ENCODE results near the gene DMRTB1. TPM values are rescaled to one million over a fixed set of nuclear protein-coding genes. Genes with fewer than 3 reads are reported as not detected.

DMRTB1 gene
- total RNA-seq, 1 experiment from 2014 or later: not detected

- intact Hi-C loops (cut with micrococcal nuclease; ENCODE audit: unreplicated experiment): no loop called here
- in situ Hi-C loops (cut with HindIII; ENCODE audit: low pct_unique_long_range_greater_than_20kb, low sequenced_read_pairs): no loop called here
- ChIA-PET POLR2A (no interaction called here), CTCF (no interaction called here)
- no peak overlapping the region for H3K27ac ChIP-seq (ENCODE audit: low read length)
- no peak overlapping the region for H3K4me3 ChIP-seq (ENCODE audit: low read depth in 2 of 2, low read length in 2 of 2)
- no peaks in the 10 kb centered on the region for H3K4me1 ChIP-seq (ENCODE audit: control insufficient read depth, insufficient read depth, low read length)
- ATAC-seq: no peak
- no peaks in the 10 kb centered on the region for H3K27me3 ChIP-seq (ENCODE audit: control insufficient read depth, insufficient read depth, low read length)
- H3K9me3 ChIP-seq (ENCODE audit: control insufficient read depth, insufficient read depth, low read depth, low read length): no peaks in the 10 kb centered on the region
- H3K36me3 ChIP-seq (ENCODE audit: control insufficient read depth, insufficient read depth, low read length): no peaks in the 10 kb centered on the region
- DNase-seq (ENCODE audit: low read depth, low spot score): no peak
- no TSS peak for BruUV-seq (replicated peaks)
- no peak for TF ChIP-seq TCF7L2 (IDR thresholded peaks at IDR 0.05; ENCODE audit: low read depth, low read length)
- TF ChIP-seq, protein P1, sequence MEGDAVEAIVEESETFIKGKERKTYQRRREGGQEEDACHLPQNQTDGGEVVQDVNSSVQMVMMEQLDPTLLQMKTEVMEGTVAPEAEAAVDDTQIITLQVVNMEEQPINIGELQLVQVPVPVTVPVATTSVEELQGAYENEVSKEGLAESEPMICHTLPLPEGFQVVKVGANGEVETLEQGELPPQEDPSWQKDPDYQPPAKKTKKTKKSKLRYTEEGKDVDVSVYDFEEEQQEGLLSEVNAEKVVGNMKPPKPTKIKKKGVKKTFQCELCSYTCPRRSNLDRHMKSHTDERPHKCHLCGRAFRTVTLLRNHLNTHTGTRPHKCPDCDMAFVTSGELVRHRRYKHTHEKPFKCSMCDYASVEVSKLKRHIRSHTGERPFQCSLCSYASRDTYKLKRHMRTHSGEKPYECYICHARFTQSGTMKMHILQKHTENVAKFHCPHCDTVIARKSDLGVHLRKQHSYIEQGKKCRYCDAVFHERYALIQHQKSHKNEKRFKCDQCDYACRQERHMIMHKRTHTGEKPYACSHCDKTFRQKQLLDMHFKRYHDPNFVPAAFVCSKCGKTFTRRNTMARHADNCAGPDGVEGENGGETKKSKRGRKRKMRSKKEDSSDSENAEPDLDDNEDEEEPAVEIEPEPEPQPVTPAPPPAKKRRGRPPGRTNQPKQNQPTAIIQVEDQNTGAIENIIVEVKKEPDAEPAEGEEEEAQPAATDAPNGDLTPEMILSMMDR (IDR thresholded peaks at IDR 0.05): no peak
Observed at GRCh38 chr1:53503433-53504217, 44.4 kb downstream of the DMRTB1 start.

DNA sequence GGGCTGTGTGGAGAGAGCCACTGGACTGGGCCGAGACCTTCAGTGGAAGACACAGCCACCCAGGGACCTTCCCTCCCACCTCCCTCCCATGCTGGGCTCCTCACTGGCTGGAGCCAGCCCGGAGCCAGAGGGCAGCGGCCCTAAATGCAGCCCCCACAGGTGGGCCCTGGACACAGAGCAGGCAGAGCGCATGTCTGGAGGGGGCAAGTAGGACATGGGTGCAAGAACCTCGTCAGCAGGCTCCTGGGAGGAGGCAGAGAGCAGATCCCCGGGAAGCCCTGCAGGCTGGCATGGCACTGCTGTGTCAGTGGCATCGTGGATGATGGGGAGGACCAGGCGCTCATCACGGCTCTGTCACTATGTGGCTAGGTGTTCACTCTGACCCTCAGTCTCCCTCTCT lies 45.7 kb downstream of the DMRTB1 start:
- ATAC-seq (0 out of 2 replicates have a peak, but pooled peaks have one; percentile 3), DNase-seq (ENCODE audit: low read depth, low spot score) (no peak)
- Histone ChIP-seq H3K4me1 (ENCODE audit: control insufficient read depth, insufficient read depth, low read length) (no peaks in the 10 kb centered on the region), H3K9me3 (ENCODE audit: control insufficient read depth, insufficient read depth, low read depth, low read length) (no peaks in the 10 kb centered on the region), H3K4me3 (ENCODE audit: low read depth in 2 of 2, low read length in 2 of 2) (no peak overlapping the region), H3K27ac (ENCODE audit: low read length) (no peak overlapping the region), H3K27me3 (ENCODE audit: control insufficient read depth, insufficient read depth, low read length) (no peaks in the 10 kb centered on the region), H3K36me3 (ENCODE audit: control insufficient read depth, insufficient read depth, low read length) (no peaks in the 10 kb centered on the region)
- ChIA-PET CTCF (no interaction called here), POLR2A (interaction anchor here (0.6 kb wide), 1 partner anchor 192 kb away, joined by 4 read pairs; no protein-coding TSS in a partner anchor)
- in situ Hi-C loops (cut with HindIII; ENCODE audit: low pct_unique_long_range_greater_than_20kb, low sequenced_read_pairs) (no loop called here), intact Hi-C loops (cut with micrococcal nuclease; ENCODE audit: unreplicated experiment) (no loop called here)
- no TSS peak for BruUV-seq (replicated peaks)
- TF ChIP-seq, protein P1 (IDR thresholded peaks at IDR 0.05): no peak
- no peak for TF ChIP-seq POLR2AphosphoS5 (IDR thresholded peaks at IDR 0.05; ENCODE audit: low read depth, low read length)
- TF ChIP-seq TCF7L2 (IDR thresholded peaks at IDR 0.05; ENCODE audit: low read depth, low read length): no peak
- no peak for TF ChIP-seq SIN3A (IDR thresholded peaks at IDR 0.05; ENCODE audit: borderline replicate concordance, insufficient read depth, low read depth, low read length)
- no peak for TF ChIP-seq REST (IDR thresholded peaks at IDR 0.05; ENCODE audit: insufficient read depth in 1 of 2, low read depth in 2 of 2, low read length in 1 of 2)
